Trophoblast cell (in vitro differentiated cells and primary cell): Measurements from ENCODE around the gene JAK3.
"Not testable (repeated sequence)": the region's sequence is repeated elsewhere in the genome, so short reads cannot be mapped to it uniquely, and the experiment has no call there.

Source experiments
- DNase-seq, 2 donors: peaks; one replicate each; pipeline ENCODE4 v3.0.0-alpha.2; 2016
- H2AFZ ChIP-seq: 2 replicates; pipeline ENCODE4 v1.6.1; 2013; ENCODE audit warnings: low read length, moderate library complexity, mild to moderate bottlenecking; ENCODE audit not compliant: insufficient read depth, poor library complexity
- H2AK5ac ChIP-seq: 2 replicates; pipeline ENCODE4 v1.6.1; 2013; ENCODE audit warnings: mild to moderate bottlenecking, low read length
- H2BK120ac ChIP-seq: 2 replicates; pipeline ENCODE4 v1.6.1; 2013; ENCODE audit warnings: low read length, mild to moderate bottlenecking, moderate library complexity; ENCODE audit not compliant: insufficient read depth, poor library complexity
- H2BK12ac ChIP-seq: 2 replicates; pipeline ENCODE4 v1.6.1; 2013; ENCODE audit warnings: mild to moderate bottlenecking, low read length, moderate library complexity
- H2BK5ac ChIP-seq: 2 replicates; pipeline ENCODE4 v1.6.1; 2013; ENCODE audit warnings: low read length, low read depth, moderate library complexity, mild to moderate bottlenecking; ENCODE audit not compliant: poor library complexity
- H3K14ac ChIP-seq: 2 replicates; pipeline ENCODE4 v1.6.1; 2013; ENCODE audit warnings: mild to moderate bottlenecking, low read length
- H3K18ac ChIP-seq: 2 replicates; pipeline ENCODE4 v1.6.1; 2013; ENCODE audit warnings: mild to moderate bottlenecking, low read length
- H3K23ac ChIP-seq: 2 replicates; pipeline ENCODE4 v1.6.1; 2013; ENCODE audit warnings: low read length
- H3K27ac ChIP-seq: 2 replicates; pipeline ENCODE4 v1.5.1; 2013; ENCODE audit warnings: low read depth, mild to moderate bottlenecking, inconsistent platforms, low read length, moderate library complexity
- H3K27me3 ChIP-seq: 2 replicates; pipeline ENCODE4 v1.6.1; 2013; ENCODE audit warnings: inconsistent platforms, mild to moderate bottlenecking, low read length, moderate library complexity; ENCODE audit not compliant: insufficient read depth
- H3K36me3 ChIP-seq, 2 experiments: 1 replicate in 1 of 2; 2 replicates in 1 of 2; pipeline ENCODE4 v1.6.1; 2013; ENCODE audit warnings: low read length in 2 of 2, mild to moderate bottlenecking in 2 of 2, moderate library complexity in 1 of 2; ENCODE audit not compliant: insufficient read depth in 2 of 2, control insufficient read depth in 1 of 2
- H3K4ac ChIP-seq: 2 replicates; pipeline ENCODE4 v1.6.1; 2013; ENCODE audit warnings: low read depth, mild to moderate bottlenecking, low read length, moderate library complexity
- H3K4me1 ChIP-seq, 2 experiments: 1 replicate in 1 of 2; 2 replicates in 1 of 2; pipeline ENCODE4 v1.6.1; 2013; ENCODE audit warnings: low read length in 2 of 2, mild to moderate bottlenecking in 2 of 2, moderate library complexity in 1 of 2; ENCODE audit not compliant: insufficient read depth in 2 of 2, control insufficient read depth in 1 of 2
- H3K4me2 ChIP-seq: 2 replicates; pipeline ENCODE4 v1.6.1; 2013; ENCODE audit warnings: inconsistent platforms, mild to moderate bottlenecking, low read length, moderate library complexity
- H3K4me3 ChIP-seq: 2 replicates; pipeline ENCODE4 v1.5.1; 2013; ENCODE audit warnings: mild to moderate bottlenecking, low read depth, low read length, inconsistent platforms
- H3K79me1 ChIP-seq: one replicate; pipeline ENCODE4 v1.6.1; 2013; ENCODE audit warnings: low read length
- H3K79me2 ChIP-seq: 2 replicates; pipeline ENCODE4 v1.6.1; 2013; ENCODE audit warnings: low read length, mild to moderate bottlenecking; ENCODE audit not compliant: control insufficient read depth, insufficient read depth, poor library complexity
- H3K9ac ChIP-seq: 2 replicates; pipeline ENCODE4 v1.6.1; 2013; ENCODE audit warnings: mild to moderate bottlenecking, low read length
- H3K9me3 ChIP-seq: 2 replicates; pipeline ENCODE4 v1.6.1; 2013; ENCODE audit warnings: low read depth, mild to moderate bottlenecking, control low read depth, inconsistent platforms, low read length; ENCODE audit not compliant: insufficient read depth
- H4K12ac ChIP-seq: 2 replicates; pipeline ENCODE4 v1.6.1; 2013; ENCODE audit warnings: low read depth, mild to moderate bottlenecking, low read length, moderate library complexity
- H4K8ac ChIP-seq: 2 replicates; pipeline ENCODE4 v1.6.1; 2013; ENCODE audit warnings: low read depth, mild to moderate bottlenecking, low read length, moderate library complexity
- H4K91ac ChIP-seq: one replicate; pipeline ENCODE4 v1.6.1; 2013; ENCODE audit warnings: low read depth, mild to moderate bottlenecking, low read length, moderate library complexity
- WGBS: extraction: QIAGEN DNeasy Blood & Tissue Kit; methylation state at CpG from one replicate; pipeline ENCODE4 v1.1.7; 2013; ENCODE audit warnings: missing lambda C conversion rate; ENCODE audit not compliant: insufficient read length, insufficient coverage; ENCODE audit errors: extremely low coverage; 5-methylcytosine and 5-hydroxymethylcytosine counted together

Gene JAK3

GRCh38 chr19:17788632-17789031 is 59.1 kb downstream of the JAK3 start:
- H3K79me2 ChIP-seq = no peaks in the 10 kb centered on the region
- H3K36me3 ChIP-seq = no peaks in the 10 kb centered on the region
- H3K79me1 ChIP-seq = no peaks in the 10 kb centered on the region
- H3K27me3 ChIP-seq = no peaks in the 10 kb centered on the region
- no peak overlapping the region for H2AK5ac ChIP-seq
- no peak overlapping the region for H3K18ac ChIP-seq
- H4K8ac ChIP-seq = no peak overlapping the region
- no peak overlapping the region for H4K91ac ChIP-seq
- peaks cover 2% of the 10 kb centered on the region for H3K9me3 ChIP-seq
- no peak overlapping the region for H3K9ac ChIP-seq
- H3K14ac ChIP-seq = no peak overlapping the region
- H4K12ac ChIP-seq = no peak overlapping the region
- no peak overlapping the region for H3K23ac ChIP-seq
- H3K4me3 ChIP-seq = no peak overlapping the region
- no peaks in the 10 kb centered on the region for H3K4me1 ChIP-seq
- no CpG with 5 or more reads among the region's 2 CpGs for WGBS
- H3K4ac ChIP-seq = no peak overlapping the region
- H2BK5ac ChIP-seq = no peak overlapping the region
- no peak overlapping the region for H2BK12ac ChIP-seq
- H2AFZ ChIP-seq = no peak overlapping the region
- H2BK120ac ChIP-seq = no peak overlapping the region
- DNase-seq = no peak
- H3K27ac ChIP-seq = no peak overlapping the region
- H3K4me2 ChIP-seq = no peak overlapping the region

GRCh38 chr19:17787274-17787913 is 60.4 kb downstream of the JAK3 start:
- Histone ChIP-seq H3K4me2 (no peak overlapping the region), H3K4me1 (no peaks in the 10 kb centered on the region), H3K27ac (no peak overlapping the region), H2AK5ac (no peak overlapping the region), H3K36me3 (no peaks in the 10 kb centered on the region), H4K91ac (no peak overlapping the region), H3K9me3 (peaks cover 4% of the 10 kb centered on the region), H3K27me3 (no peaks in the 10 kb centered on the region), H2BK120ac (no peak overlapping the region), H4K8ac (no peak overlapping the region), H3K79me1 (no peaks in the 10 kb centered on the region), H3K4me3 (no peak overlapping the region), H2BK5ac (no peak overlapping the region), H4K12ac (no peak overlapping the region), H3K18ac (no peak overlapping the region), H3K23ac (no peak overlapping the region), H3K9ac (no peak overlapping the region), H2AFZ (no peak overlapping the region), H3K79me2 (no peaks in the 10 kb centered on the region), H3K14ac (no peak overlapping the region), H3K4ac (no peak overlapping the region), H2BK12ac (no peak overlapping the region)
- no peak for DNase-seq
- no CpG with 5 or more reads among the region's 14 CpGs for WGBS

DNA sequence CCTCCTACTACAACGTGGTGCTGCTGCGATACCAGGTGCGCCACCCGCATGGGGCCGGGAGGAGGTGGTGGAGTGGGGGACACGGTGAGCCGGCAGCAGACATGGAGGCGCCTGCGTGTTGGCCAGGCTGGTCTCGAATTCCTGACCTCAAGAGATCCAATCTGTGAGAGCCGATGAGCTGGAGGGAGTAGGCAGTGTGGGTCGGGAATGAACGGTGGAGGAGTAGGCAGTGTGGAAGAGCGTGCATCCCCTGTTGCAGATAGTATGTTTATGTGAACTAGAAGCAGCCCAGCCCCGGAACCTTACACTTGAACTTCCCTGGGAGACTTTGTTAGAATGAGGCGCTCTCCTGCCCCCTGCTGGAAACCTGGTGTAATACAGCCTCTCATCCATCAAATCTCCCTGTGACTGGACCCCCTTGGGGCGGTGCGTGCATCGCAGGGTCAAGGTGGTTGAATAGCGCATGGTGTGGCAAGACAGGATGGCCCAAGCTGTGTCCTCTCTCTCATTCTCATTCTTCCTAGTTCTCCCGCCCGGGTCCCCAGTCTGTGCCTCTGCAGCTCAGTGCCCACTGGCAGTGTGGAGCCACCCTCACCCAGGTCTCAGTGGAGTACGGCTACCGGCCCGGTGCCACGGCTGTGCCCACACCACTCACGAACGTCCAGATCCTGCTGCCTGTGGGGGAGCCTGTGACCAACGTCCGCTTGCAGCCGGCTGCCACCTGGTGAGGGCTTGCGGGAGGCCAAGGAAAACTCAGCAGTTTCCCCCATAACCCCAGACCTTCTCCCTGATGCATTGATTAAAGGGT is 63.4 kb downstream of the JAK3 start:
- H3K9ac ChIP-seq = no peak overlapping the region
- H3K23ac ChIP-seq = no peak overlapping the region
- peaks cover 3% of the 10 kb centered on the region for H3K9me3 ChIP-seq
- H4K91ac ChIP-seq = no peak overlapping the region
- no peak overlapping the region for H2BK120ac ChIP-seq
- H2BK5ac ChIP-seq = no peak overlapping the region
- no peak overlapping the region for H2BK12ac ChIP-seq
- H3K79me1 ChIP-seq = no peaks in the 10 kb centered on the region
- H3K14ac ChIP-seq = no peak overlapping the region
- no peak overlapping the region for H3K4me3 ChIP-seq
- no peak overlapping the region for H3K4ac ChIP-seq
- no peaks in the 10 kb centered on the region for H3K4me1 ChIP-seq
- H4K12ac ChIP-seq = no peak overlapping the region
- peak; percentile 61 to 86 for DNase-seq
- WGBS = no CpG with 5 or more reads among the region's 32 CpGs
- H2AFZ ChIP-seq = no peak overlapping the region
- H4K8ac ChIP-seq = no peak overlapping the region
- no peak overlapping the region for H2AK5ac ChIP-seq
- H3K4me2 ChIP-seq = no peak overlapping the region
- no peak overlapping the region for H3K18ac ChIP-seq
- no peak overlapping the region for H3K27ac ChIP-seq
- H3K27me3 ChIP-seq = no peaks in the 10 kb centered on the region
- H3K79me2 ChIP-seq = no peaks in the 10 kb centered on the region
- no peaks in the 10 kb centered on the region for H3K36me3 ChIP-seq

- not testable (repeated sequence) for H3K27ac ChIP-seq, H2BK120ac ChIP-seq, H3K36me3 ChIP-seq, H3K79me2 ChIP-seq, H3K4me2 ChIP-seq, H3K27me3 ChIP-seq, H3K4ac ChIP-seq, H2BK5ac ChIP-seq, H2AFZ ChIP-seq, H3K14ac ChIP-seq, H3K18ac ChIP-seq, H3K23ac ChIP-seq, H3K79me1 ChIP-seq, H3K9ac ChIP-seq, H3K9me3 ChIP-seq, H4K8ac ChIP-seq, H2BK12ac ChIP-seq, H3K4me3 ChIP-seq, H3K4me1 ChIP-seq, H4K91ac ChIP-seq, H2AK5ac ChIP-seq, H4K12ac ChIP-seq
- WGBS = no CpG with 5 or more reads among the region's 5 CpGs
- DNase-seq = peak in 1 of 2 donors; percentile 24
Observed at GRCh38 chr19:17783721-17784120, 64.1 kb downstream of the JAK3 start.
